HEK293 (cell line): ENCODE measurements around the gene SLC35F4.

ENCODE experiments used
- CTCF ChIA-PET: fragments of 350-600 bp; formaldehyde crosslinking; extraction: SDS; loops from one replicate; lab custom pipeline; 2021; ENCODE audit warnings: antibody characterized with exemption; lab: Yijun Ruan, JAX
- POLR2A ChIA-PET: fragments of 300-600 bp; formaldehyde crosslinking; extraction: SDS; loops from one replicate; lab custom pipeline; 2020; ENCODE audit warnings: antibody characterized with exemption, inconsistent platforms; lab: Yijun Ruan, JAX
- H3K27ac ChIP-seq: fragments of 200-500 bp; sonication (Bioruptor generic); 2 replicates; pipeline ENCODE4 v1.5.1; 2014; ENCODE audit warnings: low read depth, low read length, control low read depth, inconsistent platforms; ENCODE audit errors: extremely low read depth
- H3K36me3 ChIP-seq, 2 experiments: fragments of 200-500 bp in 1 of 2; sonication (Bioruptor generic) in 1 of 2; 1 replicate in 1 of 2; 2 replicates in 1 of 2; pipeline ENCODE4 v1.5.1; 2014 to 2017; ENCODE audit warnings: inconsistent platforms in 2 of 2, low read length in 2 of 2; ENCODE audit not compliant: control insufficient read depth in 2 of 2, insufficient read depth in 1 of 2
- H3K4me1 ChIP-seq: fragments of 200-500 bp; sonication (Bioruptor generic); 2 replicates; pipeline ENCODE4 v1.5.1; 2014; ENCODE audit warnings: mild to moderate bottlenecking, low read length, inconsistent platforms; ENCODE audit not compliant: control insufficient read depth, insufficient read depth
- H3K4me3 ChIP-seq: 2 replicates; pipeline ENCODE4 v1.5.1; 2011; ENCODE audit warnings: low read depth, mild to moderate bottlenecking, control low read depth, low read length, moderate library complexity
- H3K9me3 ChIP-seq: fragments of 200-500 bp; sonication (Bioruptor generic); 2 replicates; pipeline ENCODE4 v1.5.1; 2014; ENCODE audit warnings: low read depth, low read length, inconsistent platforms; ENCODE audit not compliant: control insufficient read depth, insufficient read depth
- BCL11A ChIP-seq: fragments of 450-650 bp; formaldehyde crosslinking; IDR thresholded peaks from 2 replicates; pipeline ENCODE4 v1.5.1; 2016; ENCODE audit warnings: low read depth, missing biosample characterization, missing genetic modification characterization
- BCL6B ChIP-seq: fragments of 450-650 bp; formaldehyde crosslinking; IDR thresholded peaks from 2 replicates; pipeline ENCODE4 v1.5.1; 2017; ENCODE audit warnings: missing biosample characterization, missing genetic modification characterization
- FEZF1 ChIP-seq: fragments of 450-650 bp; formaldehyde crosslinking; IDR thresholded peaks from 2 replicates; pipeline ENCODE4 v1.5.1; 2016; ENCODE audit warnings: missing biosample characterization, missing genetic modification characterization
- GFI1B ChIP-seq: fragments of 450-650 bp; formaldehyde crosslinking; IDR thresholded peaks from 2 replicates; pipeline ENCODE4 v1.5.1; 2016; ENCODE audit warnings: missing biosample characterization, missing genetic modification characterization
- GLIS1 ChIP-seq: fragments of 450-650 bp; formaldehyde crosslinking; IDR thresholded peaks from 2 replicates; pipeline ENCODE4 v1.5.1; 2016; ENCODE audit warnings: missing biosample characterization, missing genetic modification characterization
- HOXD13 ChIP-seq: sonication (generic); formaldehyde crosslinking; IDR thresholded peaks from 2 replicates; pipeline ENCODE4 v1.8.0; 2022; ENCODE audit warnings: missing genetic modification reagents, borderline replicate concordance
- IKZF3 ChIP-seq: fragments of 450-650 bp; IDR thresholded peaks from 2 replicates; pipeline ENCODE4 v1.5.0; 2018; ENCODE audit warnings: missing biosample characterization, mild to moderate bottlenecking, missing genetic modification characterization, moderate library complexity
- INSM2 ChIP-seq: fragments of 450-650 bp; formaldehyde crosslinking; IDR thresholded peaks from 2 replicates; pipeline ENCODE4 v1.5.1; 2016; ENCODE audit warnings: missing biosample characterization, missing genetic modification characterization
- KLF7 ChIP-seq: fragments of 450-650 bp; formaldehyde crosslinking; IDR thresholded peaks from 2 replicates; pipeline ENCODE4 v1.5.1; 2016; ENCODE audit warnings: missing biosample characterization, missing genetic modification characterization, borderline replicate concordance
- OSR2 ChIP-seq: fragments of 450-650 bp; formaldehyde crosslinking; IDR thresholded peaks from 2 replicates; pipeline ENCODE4 v1.5.1; 2016; ENCODE audit warnings: missing biosample characterization, missing genetic modification characterization
- PRDM2 ChIP-seq: fragments of 450-650 bp; formaldehyde crosslinking; IDR thresholded peaks from 2 replicates; pipeline ENCODE4 v1.5.1; 2016; ENCODE audit warnings: missing biosample characterization, missing genetic modification characterization, borderline replicate concordance
- PRDM6 ChIP-seq: fragments of 450-650 bp; formaldehyde crosslinking; IDR thresholded peaks from 2 replicates; pipeline ENCODE4 v1.5.1; 2017; ENCODE audit warnings: missing biosample characterization, missing genetic modification characterization
- TRIM28 ChIP-seq: IDR thresholded peaks from 2 replicates; pipeline ENCODE4 v1.6.1; 2011; ENCODE audit warnings: low read length, control low read depth, borderline replicate concordance
- WT1 ChIP-seq: fragments of 450-650 bp; formaldehyde crosslinking; IDR thresholded peaks from 2 replicates; pipeline ENCODE4 v1.5.1; 2016; ENCODE audit warnings: missing biosample characterization, missing genetic modification characterization
- YY1 ChIP-seq: fragments of 450-650 bp; formaldehyde crosslinking; IDR thresholded peaks from 2 replicates; pipeline ENCODE4 v1.5.1; 2018; ENCODE audit warnings: missing biosample characterization, missing genetic modification characterization
- ZIC2 ChIP-seq: fragments of 450-650 bp; formaldehyde crosslinking; IDR thresholded peaks from 2 replicates; pipeline ENCODE4 v1.5.1; 2016; ENCODE audit warnings: missing biosample characterization, missing genetic modification characterization
- ZNF132 ChIP-seq: fragments of 450-650 bp; formaldehyde crosslinking; IDR thresholded peaks from 2 replicates; pipeline ENCODE4 v1.5.1; 2017; ENCODE audit warnings: missing biosample characterization, missing genetic modification characterization, borderline replicate concordance
- ZNF18 ChIP-seq: fragments of 450-650 bp; formaldehyde crosslinking; IDR thresholded peaks from 2 replicates; pipeline ENCODE4 v1.5.1; 2016; ENCODE audit warnings: missing biosample characterization, missing genetic modification characterization
- ZNF248 ChIP-seq: fragments of 450-650 bp; formaldehyde crosslinking; IDR thresholded peaks from 2 replicates; pipeline ENCODE4 v1.5.1; 2017; ENCODE audit warnings: missing biosample characterization, missing genetic modification characterization
- ZNF266 ChIP-seq: fragments of 450-650 bp; formaldehyde crosslinking; IDR thresholded peaks from 2 replicates; pipeline ENCODE4 v1.5.1; 2016; ENCODE audit warnings: missing biosample characterization, missing genetic modification characterization, low read depth
- ZNF48 ChIP-seq: fragments of 450-650 bp; formaldehyde crosslinking; IDR thresholded peaks from 2 replicates; pipeline ENCODE4 v1.5.1; 2016; ENCODE audit warnings: missing biosample characterization, missing genetic modification characterization
- ZNF513 ChIP-seq: fragments of 450-650 bp; IDR thresholded peaks from 2 replicates; pipeline ENCODE4 v1.5.1; 2018; ENCODE audit warnings: missing biosample characterization, missing genetic modification characterization
- ZNF629 ChIP-seq: fragments of 450-650 bp; formaldehyde crosslinking; IDR thresholded peaks from 2 replicates; pipeline ENCODE4 v1.5.1; 2017; ENCODE audit warnings: missing biosample characterization, missing genetic modification characterization
- ZNF843 ChIP-seq: fragments of 450-650 bp; formaldehyde crosslinking; IDR thresholded peaks from 2 replicates; pipeline ENCODE4 v1.5.1; 2016; ENCODE audit warnings: missing biosample characterization, missing genetic modification characterization
- ZSCAN30 ChIP-seq: fragments of 450-650 bp; IDR thresholded peaks from 2 replicates; pipeline ENCODE4 v1.5.1; 2018; ENCODE audit warnings: missing biosample characterization, mild to moderate bottlenecking, missing genetic modification characterization, moderate library complexity

SLC35F4 gene

DNA sequence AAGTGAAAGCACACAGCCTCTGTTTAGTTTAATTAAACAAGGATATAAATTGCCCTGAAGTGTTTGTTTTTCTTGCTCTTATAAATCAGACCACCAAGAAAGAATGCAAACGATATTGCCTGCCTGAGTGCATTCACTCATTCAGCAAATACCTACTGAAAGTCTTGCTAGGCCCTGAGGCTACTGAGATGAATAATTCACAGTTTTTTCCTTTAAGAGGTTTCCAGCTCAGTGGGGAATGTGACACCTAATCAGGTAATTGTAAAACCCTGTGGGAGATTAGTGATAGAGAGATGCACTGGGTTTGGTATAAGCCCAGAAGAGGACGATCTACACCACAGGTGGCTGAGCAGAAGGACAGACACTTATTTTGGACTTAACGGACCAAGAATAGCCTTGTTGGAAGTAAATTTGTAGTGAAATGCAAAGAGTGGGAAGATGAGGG is 151.4 kb downstream of the SLC35F4 start:
- ChIA-PET POLR2A (no interaction called here), CTCF (interaction anchor here (0.6 kb wide), 1 partner anchor 116 kb away, joined by 4 read pairs; no protein-coding TSS in a partner anchor)
- no peak overlapping the region for H3K4me3 ChIP-seq
- TF ChIP-seq HOXD13 (CRISPR knock-in tag) (peak; percentile 61; the same call in 1 of the 2 replicates), ZIC2 (tag by site-specific recombination) (peak; percentile 49), GFI1B (tag by site-specific recombination) (peak; percentile 45), BCL6B (tag by site-specific recombination) (peak; percentile 36; the same call in 1 of the 2 replicates), OSR2 (tag by site-specific recombination) (peak; percentile 75), PRDM2 (tag by site-specific recombination) (no peak), ZNF629 (tag by site-specific recombination) (0 out of 2 replicates have a peak, but pooled peaks have one; percentile 25), BCL11A (tag by site-specific recombination) (0 out of 2 replicates have a peak, but pooled peaks have one; percentile 61), YY1 (0 out of 2 replicates have a peak, but pooled peaks have one; percentile 24), ZNF843 (peak; percentile 90), FEZF1 (tag by site-specific recombination) (peak; percentile 85), ZSCAN30 (tag by site-specific recombination) (0 out of 2 replicates have a peak, but pooled peaks have one; percentile 54), GLIS1 (peak; percentile 98), PRDM6 (peak; percentile 93), WT1 (tag by site-specific recombination) (peak; percentile 90), ZNF18 (0 out of 2 replicates have a peak, but pooled peaks have one; percentile 44), ZNF48 (tag by site-specific recombination) (no peak), ZNF132 (tag by site-specific recombination) (no peak), ZNF248 (tag by site-specific recombination) (no peak), TRIM28 (0 out of 2 replicates have a peak, but pooled peaks have one; percentile 31), IKZF3 (tag by site-specific recombination) (peak; percentile 48; the same call in 1 of the 2 replicates), INSM2 (tag by site-specific recombination) (peak; percentile 70), ZNF266 (tag by site-specific recombination) (no peak), ZNF513 (tag by site-specific recombination) (0 out of 2 replicates have a peak, but pooled peaks have one; percentile 14), KLF7 (tag by site-specific recombination) (no peak)

More for the DNA sequence above, 151.4 kb downstream of the SLC35F4 start:
- Histone ChIP-seq H3K9me3 (no peaks in the 10 kb centered on the region), H3K27ac (no peak overlapping the region), H3K36me3 (no peaks in the 10 kb centered on the region), H3K4me1 (peaks cover 17% of the 10 kb centered on the region)
